H1 (cell line): Measurements from ENCODE around the gene NELFCD.

Source experiments
- ATF2 ChIP-seq: IDR thresholded peaks from 2 replicates; pipeline ENCODE4 v1.6.1; 2012; ENCODE audit warnings: low read length, inconsistent platforms
- ATF3 ChIP-seq: IDR thresholded peaks from 2 replicates; pipeline ENCODE4 v1.6.1; 2011; ENCODE audit warnings: low read depth, mild to moderate bottlenecking, low read length; ENCODE audit not compliant: insufficient read depth
- E2F6 ChIP-seq: IDR thresholded peaks from 2 replicates; pipeline ENCODE4 v1.6.1; 2012; ENCODE audit warnings: inconsistent platforms
- MAFK ChIP-seq: IDR thresholded peaks from 2 replicates; pipeline ENCODE4 v1.6.1; 2012; ENCODE audit warnings: low read depth, mild to moderate bottlenecking, improper control_type of control experiment, low read length
- POLR2A ChIP-seq, 2 experiments: IDR thresholded peaks; 1 replicate in 1 of 2; 2 replicates in 1 of 2; pipeline ENCODE4 v1.6.1; 2011; ENCODE audit warnings: low read depth in 2 of 2, low read length in 2 of 2, mild to moderate bottlenecking in 2 of 2; ENCODE audit errors: control extremely low read depth in 1 of 2
- POLR2AphosphoS5 ChIP-seq: IDR thresholded peaks from 2 replicates; pipeline ENCODE4 v1.6.1; 2011; ENCODE audit warnings: low read depth, low read length
- TCF12 ChIP-seq: IDR thresholded peaks from 2 replicates; pipeline ENCODE4 v1.6.1; 2011; ENCODE audit warnings: low read depth, mild to moderate bottlenecking, low read length
- TF ChIP-seq, protein P1 (sequence below), 3 experiments: IDR thresholded peaks; 1 replicate in 2 of 3; 2 replicates in 1 of 3; pipeline versions ENCODE4 v1.5.1 to v1.6.1; 2011; ENCODE audit warnings: low read length in 3 of 3, mild to moderate bottlenecking in 3 of 3, inconsistent platforms in 2 of 3, low read depth in 1 of 3, moderate library complexity in 1 of 3; ENCODE audit not compliant: insufficient read depth in 1 of 3; ENCODE audit errors: control extremely low read depth in 1 of 3

DNA sequence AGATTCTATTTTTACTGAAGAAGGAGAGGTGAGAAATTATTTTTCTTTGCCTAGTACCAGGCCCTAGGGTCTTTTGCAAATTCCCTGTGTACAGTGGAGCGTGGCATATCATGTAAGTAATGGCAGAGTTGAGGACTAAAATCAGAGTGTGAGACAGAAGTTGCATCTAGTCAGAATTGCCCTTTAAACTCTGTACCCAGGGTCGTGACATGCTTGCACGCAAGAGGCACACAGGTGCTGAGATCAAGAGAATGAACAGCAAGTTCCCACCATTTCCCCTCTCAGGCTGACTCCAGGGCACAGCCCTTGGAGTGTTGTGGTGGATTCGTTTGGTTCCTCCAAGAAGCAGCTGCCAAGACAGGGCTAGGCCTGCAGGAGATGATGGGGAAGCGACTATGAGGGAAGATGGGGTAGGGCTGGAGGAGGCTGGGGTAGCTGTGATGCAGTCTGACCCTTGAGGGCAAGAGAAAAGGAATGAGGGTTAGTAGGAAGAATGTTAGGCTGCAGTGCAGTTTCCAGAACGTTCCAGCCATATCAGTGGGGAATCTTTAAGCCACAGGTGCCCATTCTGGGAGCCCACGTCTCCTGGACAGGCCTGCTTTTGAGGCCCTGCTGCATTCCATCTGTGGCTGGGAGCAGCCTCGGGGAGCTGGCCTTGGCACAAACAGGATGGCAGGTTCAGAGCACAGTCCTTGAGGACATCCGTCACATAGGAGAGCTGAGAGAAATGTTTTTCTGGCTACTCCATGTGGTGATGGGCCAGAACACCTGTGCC is 6.9 kb downstream of the NELFCD start:
- no peak for TF ChIP-seq POLR2AphosphoS5
- TF ChIP-seq TCF12: no peak
- TF ChIP-seq, protein P1, sequence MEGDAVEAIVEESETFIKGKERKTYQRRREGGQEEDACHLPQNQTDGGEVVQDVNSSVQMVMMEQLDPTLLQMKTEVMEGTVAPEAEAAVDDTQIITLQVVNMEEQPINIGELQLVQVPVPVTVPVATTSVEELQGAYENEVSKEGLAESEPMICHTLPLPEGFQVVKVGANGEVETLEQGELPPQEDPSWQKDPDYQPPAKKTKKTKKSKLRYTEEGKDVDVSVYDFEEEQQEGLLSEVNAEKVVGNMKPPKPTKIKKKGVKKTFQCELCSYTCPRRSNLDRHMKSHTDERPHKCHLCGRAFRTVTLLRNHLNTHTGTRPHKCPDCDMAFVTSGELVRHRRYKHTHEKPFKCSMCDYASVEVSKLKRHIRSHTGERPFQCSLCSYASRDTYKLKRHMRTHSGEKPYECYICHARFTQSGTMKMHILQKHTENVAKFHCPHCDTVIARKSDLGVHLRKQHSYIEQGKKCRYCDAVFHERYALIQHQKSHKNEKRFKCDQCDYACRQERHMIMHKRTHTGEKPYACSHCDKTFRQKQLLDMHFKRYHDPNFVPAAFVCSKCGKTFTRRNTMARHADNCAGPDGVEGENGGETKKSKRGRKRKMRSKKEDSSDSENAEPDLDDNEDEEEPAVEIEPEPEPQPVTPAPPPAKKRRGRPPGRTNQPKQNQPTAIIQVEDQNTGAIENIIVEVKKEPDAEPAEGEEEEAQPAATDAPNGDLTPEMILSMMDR (IDR thresholded peaks at IDR 0.05; ENCODE audit: control extremely low read depth in 1 of 3, insufficient read depth in 1 of 3, low read depth in 1 of 3, low read length in 3 of 3): no peak
- TF ChIP-seq MAFK: no peak
- no peak for TF ChIP-seq ATF3
- no peak for TF ChIP-seq E2F6
- TF ChIP-seq POLR2A (IDR thresholded peaks at IDR 0.05; ENCODE audit: control extremely low read depth in 1 of 2, low read depth in 2 of 2, low read length in 2 of 2): no peak
- no peak for TF ChIP-seq ATF2
